ENCODE data around the gene SYNE2.
"Not testable (repeated sequence)": the region's sequence is repeated elsewhere in the genome, so short reads cannot be mapped to it uniquely, and the experiment has no call there.

The SYNE2 gene

GRCh38 chr14:64082837-64083236 lies 230.0 kb downstream of the SYNE2 start:
- DNase-seq = no peak

GRCh38 chr14:64088647-64088964 lies 235.8 kb downstream of the SYNE2 start:
- DNase-seq = no peak

GRCh38 chr14:64089920-64090319 lies 237.1 kb downstream of the SYNE2 start:
- DNase-seq = no peak

- no peak for DNase-seq
Observed at GRCh38 chr14:64091217-64091616, 238.4 kb downstream of the SYNE2 start.

GRCh38 chr14:64092338-64092737 lies 239.5 kb downstream of the SYNE2 start:
- no peak for DNase-seq

- DNase-seq = no peak
Observed at GRCh38 chr14:64092940-64093339, 240.1 kb downstream of the SYNE2 start.

GRCh38 chr14:64095620-64096019 lies 242.8 kb downstream of the SYNE2 start:
- DNase-seq = no peak

GRCh38 chr14:64098120-64098519 lies 245.3 kb downstream of the SYNE2 start:
- DNase-seq = no peak

GRCh38 chr14:64107438-64107837 lies 254.6 kb downstream of the SYNE2 start:
- DNase-seq = no peak

- DNase-seq = no peak
Observed at GRCh38 chr14:64109819-64110554, 257.2 kb downstream of the SYNE2 start.

GRCh38 chr14:64110802-64111201 lies 258.0 kb downstream of the SYNE2 start:
- DNase-seq = no peak

GRCh38 chr14:64112867-64113678 lies 260.3 kb downstream of the SYNE2 start:
- DNase-seq = peak; percentile 72

- DNase-seq = no peak
Observed at GRCh38 chr14:64114166-64114565, 261.4 kb downstream of the SYNE2 start.

GRCh38 chr14:64114796-64115195 lies 262.0 kb downstream of the SYNE2 start:
- no peak for DNase-seq

- no peak for DNase-seq
Observed at GRCh38 chr14:64115401-64115800, 262.6 kb downstream of the SYNE2 start.

GRCh38 chr14:64117671-64118402 lies 265.0 kb downstream of the SYNE2 start:
- no peak for DNase-seq

GRCh38 chr14:64118403-64118742 lies 265.6 kb downstream of the SYNE2 start:
- DNase-seq = not testable (repeated sequence)

- DNase-seq = no peak
Observed at GRCh38 chr14:64118892-64119291, 266.1 kb downstream of the SYNE2 start.

- DNase-seq = no peak
Observed at GRCh38 chr14:64119500-64119899, 266.7 kb downstream of the SYNE2 start.

GRCh38 chr14:64119980-64120379 lies 267.2 kb downstream of the SYNE2 start:
- DNase-seq = no peak

GRCh38 chr14:64123241-64123822 lies 270.5 kb downstream of the SYNE2 start:
- no peak for DNase-seq

- no peak for DNase-seq
Observed at GRCh38 chr14:64125270-64125669, 272.5 kb downstream of the SYNE2 start.

- DNase-seq = no peak
Observed at GRCh38 chr14:64126548-64126947, 273.7 kb downstream of the SYNE2 start.
